CD1c-positive myeloid dendritic cell (primary cell): ENCODE data around the gene TAF8.

Experiments
- DNase-seq: peaks from one replicate; pipeline ENCODE4 v3.0.0-alpha.2; 2016; ENCODE audit errors: extremely low spot score

Gene TAF8

DNA sequence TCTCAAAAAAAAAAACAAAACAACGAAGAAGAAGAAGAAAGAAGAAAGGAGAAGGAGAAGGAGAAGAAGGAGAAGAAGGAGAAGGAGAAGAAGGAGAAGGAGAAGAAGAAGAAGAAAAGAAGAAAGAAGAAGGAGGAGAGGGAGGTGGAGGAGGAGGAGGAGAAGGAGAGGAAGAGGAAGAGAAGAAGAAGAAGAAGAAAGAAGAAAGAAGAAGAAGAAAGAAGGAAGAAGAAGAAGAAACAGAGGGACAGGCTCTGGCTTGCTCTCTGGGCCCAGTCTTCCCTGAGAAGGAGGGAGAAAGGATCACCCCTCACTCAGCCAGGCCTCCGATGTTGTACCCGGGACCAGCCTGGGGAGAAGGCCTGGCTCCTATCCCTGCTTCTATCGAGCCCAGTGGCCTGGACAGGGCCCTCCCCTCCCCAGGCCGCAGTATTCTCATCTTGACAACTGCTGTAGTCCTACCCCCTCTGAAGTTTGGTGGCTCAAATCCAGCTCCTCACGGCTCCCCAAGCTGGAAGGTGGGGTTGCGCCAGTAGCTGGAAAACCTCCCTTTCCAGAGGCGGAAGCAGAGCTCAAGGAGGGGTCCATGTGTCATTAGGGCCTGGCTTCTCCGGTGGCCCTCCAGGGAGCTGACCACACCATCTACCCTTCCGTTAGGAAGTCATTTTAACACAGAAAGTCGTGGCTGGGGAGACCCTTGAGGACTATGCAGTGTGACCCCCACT lies 73.2 kb downstream of the TAF8 start:
- DNase-seq, result no peak

DNA sequence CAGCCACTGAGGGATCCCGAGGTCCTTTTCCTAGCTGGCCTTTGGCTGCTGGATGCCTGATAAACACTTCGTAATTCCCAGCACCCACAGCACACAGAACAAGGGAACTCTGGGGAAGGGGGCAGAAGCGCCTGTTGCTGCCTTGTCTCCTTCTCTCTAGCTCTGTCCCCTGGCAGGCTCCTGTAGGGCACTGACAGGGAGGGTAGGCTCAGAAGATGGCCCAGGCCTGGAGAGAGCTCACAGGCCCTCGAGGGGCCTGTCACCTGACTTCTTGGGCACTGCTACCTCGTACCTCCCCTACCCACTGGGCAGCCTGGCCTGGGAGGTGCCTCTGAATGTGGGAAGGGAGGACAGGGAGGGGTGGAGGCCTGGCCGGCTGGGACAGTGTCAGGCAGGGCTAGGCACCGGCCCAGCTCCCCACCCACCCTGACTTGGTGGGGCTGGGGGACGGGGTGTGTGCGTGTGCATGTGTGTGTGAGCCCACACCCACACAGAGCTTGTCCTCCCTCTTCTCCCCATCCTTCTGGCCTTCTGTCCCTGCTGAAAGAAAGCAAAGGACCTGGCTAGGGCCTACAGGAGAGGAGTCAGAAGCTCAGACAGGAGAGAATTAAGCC lies 74.0 kb downstream of the TAF8 start:
- no peak for DNase-seq

DNA sequence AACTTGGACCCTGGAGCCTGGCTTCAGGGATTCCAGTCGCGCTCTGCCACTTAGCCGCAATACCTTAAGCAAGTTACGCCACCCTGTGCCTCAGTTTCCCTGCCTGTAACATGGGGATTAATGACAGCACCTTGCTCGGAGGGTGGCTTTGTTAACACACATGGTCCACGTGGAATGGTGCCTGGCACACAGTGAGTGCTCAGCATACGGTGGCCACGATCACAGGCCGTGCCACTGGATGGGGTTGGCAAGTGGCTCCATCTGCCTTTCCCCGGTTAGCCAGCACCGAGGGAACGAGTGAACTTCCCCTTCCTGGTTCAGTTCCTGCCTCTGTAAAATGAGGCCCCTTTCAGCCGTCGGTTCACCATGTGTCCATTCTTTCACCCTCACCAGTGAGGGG lies 74.9 kb downstream of the TAF8 start:
- no peak for DNase-seq

DNA sequence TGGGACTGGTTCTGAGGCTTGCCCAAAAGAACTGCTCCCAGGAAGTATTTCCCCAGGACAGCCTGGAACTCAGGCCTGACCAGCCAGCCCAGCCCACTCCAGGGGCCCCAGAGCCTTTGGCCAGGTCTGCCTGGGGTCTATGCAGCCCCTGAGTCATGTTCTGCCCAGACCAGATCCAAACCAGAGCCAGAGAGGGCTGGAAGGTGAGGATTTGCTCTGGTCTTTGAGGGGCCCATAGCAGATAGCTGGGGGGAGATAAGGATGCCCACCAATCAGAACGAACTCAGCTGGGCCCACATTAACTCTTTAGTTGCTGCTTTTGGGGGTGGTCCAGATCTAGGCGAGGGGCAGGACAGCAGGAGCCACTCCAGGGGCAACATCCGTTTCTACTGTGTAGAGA lies 75.3 kb downstream of the TAF8 start:
- no peak for DNase-seq

DNA sequence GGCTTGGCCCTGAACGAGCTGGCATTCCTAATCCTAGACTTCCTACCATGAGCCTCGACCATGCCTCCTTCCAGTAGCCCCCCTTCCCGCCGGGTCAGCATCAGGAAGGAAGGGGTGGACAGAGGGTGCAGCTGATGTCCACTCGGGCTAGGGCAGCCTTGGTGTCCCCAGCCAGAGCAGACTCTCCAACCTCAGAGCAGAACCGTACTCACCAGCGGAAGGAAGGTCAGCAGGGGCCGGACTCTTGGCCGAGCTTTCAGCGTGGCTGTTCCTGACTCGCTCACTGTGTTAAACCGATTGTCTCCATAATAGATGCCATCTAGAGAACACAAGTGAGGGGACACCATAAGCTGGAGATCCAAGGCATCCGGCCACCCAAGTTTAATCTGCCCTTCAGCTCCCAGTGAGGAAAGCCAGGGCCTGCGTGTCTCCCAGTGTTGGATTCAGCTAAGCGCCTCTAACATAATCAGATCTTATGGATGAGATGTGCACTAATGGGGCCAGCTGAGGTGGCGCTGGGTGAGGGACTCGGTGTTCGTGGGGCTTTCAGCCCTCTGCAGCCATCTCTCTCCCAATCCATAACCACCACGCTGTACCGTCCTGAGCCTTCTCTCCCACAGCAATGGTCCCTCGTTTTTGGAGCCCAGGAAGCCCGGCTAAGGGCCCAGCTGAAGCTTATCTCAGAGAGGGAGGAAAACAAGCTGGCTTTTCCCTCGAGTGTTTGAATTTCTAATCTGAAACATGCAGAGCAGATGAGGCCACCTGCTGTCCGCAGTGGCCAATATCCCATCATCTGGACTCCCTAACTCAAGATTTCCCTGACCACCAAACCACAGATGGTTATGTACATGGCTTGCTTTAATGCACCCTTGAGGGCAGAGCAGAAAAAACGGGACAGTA lies 78.4 kb downstream of the TAF8 start:
- no peak for DNase-seq

DNA sequence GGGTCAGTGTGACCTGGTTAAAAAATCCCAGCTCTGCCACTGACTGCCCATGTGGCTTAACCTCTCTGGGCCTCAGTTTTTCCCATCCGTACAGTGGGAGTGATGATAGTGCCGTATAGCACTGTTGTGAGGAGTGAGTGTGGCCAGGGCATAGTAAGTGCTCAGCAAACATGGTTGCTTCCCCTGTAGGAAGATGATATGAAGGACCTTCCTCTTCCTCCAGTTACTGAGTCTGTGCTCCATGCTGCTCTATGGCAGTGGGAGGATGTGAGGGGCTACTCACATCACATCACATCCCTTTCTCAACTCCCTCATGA lies 79.0 kb downstream of the TAF8 start:
- DNase-seq, result no peak

DNA sequence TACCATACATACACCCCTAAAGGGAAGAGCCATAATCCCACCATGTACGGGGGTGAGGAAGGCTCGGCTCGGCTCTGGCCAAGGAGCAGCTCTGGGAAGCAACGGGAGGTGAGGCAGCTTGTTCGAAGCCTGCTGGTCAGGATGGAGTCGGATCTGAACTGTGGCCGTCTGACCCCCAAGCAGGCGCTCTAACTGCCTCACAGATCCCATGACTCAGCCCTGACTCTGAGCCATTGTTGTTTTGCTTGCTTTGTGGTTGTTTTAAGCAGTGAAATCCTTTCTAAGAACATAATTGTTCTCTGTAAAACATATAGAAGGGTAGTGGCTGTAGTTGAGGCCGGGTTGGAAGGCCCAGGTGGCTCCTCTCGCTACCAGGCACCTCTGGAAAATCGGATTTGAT lies 81.2 kb downstream of the TAF8 start:
- DNase-seq, result no peak

DNA sequence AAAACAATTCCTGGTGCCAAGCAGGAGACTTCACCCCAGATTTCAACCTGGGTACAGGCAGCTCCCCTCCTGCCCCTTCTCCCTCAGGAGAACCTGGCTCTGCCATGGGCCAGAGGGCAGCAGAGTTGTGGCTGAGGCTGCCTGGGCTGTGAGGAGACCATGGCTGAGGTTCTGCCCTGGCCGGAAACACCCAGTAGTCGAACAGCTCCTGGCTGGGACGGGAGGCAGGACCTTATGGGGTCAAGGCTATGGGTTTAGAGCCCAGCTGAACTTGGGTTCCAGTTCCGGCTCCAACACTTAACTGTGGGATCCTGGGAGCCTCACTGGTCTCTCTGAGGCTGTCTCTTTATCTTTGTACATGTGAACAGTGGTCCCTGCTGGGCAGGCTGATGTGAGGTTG lies 83.6 kb downstream of the TAF8 start:
- no peak for DNase-seq

DNA sequence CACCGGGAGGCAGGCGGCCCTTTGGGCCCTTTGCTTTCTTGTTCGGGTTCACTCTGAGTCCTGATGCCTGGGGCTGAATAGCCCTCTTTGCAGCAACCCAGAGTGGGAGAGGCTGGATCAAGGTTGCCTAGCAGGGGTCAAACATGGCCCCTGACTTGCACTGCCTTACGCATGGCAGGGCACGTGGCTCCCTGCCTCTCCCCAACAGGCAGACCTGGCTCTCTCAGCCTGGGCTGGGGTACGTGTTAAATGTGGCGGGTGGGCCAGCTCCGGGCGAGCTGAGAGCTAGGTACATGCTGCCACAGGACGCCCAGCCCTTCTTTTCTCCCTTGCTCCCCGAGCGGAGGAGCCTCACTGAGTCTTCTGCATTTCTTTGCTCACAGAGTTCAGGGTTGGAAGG lies 84.8 kb downstream of the TAF8 start:
- DNase-seq, result no peak

DNA sequence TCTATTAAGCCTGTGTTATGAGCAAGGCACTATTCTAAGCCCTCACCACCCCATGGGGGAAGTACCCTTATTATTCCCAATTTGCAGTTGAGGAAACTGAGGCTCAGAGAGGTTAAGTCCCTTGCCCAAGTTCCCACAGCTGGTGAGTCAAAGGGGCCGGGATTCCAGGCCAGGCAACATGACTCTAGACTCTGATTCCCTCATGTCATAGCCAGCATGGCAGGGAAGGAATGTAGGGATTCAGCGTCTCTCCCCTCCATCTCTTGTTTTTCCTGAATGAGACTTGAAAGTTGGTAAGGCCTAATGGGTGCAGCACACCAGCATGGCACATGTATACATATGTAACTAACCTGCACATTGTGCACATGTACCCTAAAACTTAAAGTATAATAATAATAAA lies 85.4 kb downstream of the TAF8 start:
- no peak for DNase-seq

DNA sequence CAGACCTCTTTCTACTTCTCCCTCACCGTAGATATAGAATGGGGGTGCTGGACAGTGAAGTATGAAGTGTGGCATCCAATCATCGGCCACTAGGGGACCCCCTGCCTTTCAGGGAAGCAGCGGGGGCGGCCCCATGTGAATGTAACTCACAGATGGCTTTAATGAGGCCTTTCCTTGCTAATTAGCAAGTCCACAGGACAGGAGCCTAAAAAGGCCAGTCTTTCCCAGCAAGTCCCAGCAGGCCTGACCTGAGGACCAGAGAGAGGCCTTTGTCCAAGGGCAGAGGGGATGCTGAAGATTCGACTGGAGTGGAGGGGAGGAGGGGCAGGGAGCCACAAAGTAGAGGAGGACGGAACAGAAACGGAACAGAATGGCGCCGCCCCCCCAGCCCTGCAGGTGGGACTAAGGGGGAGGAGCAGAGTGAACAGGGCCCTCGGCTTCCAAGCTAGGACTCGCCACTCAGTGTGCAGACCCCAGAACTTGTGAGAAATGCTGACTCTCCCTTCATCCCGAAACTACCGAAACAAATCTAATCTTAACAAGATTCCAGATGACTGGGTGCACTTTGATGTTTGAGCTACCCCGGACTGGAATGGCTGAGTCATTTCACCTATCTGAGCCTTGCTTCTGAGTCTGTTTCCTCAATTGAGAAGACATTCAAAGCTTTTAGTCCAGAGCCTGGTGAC lies 86.3 kb downstream of the TAF8 start:
- DNase-seq, result peak; percentile 33
